ENCODE data around the gene SGSM1.

The SGSM1 gene

GRCh38 chr22:24950272-24950902, 144.4 kb downstream of the SGSM1 start:
- no peak for DNase-seq (ENCODE audit: low read depth in 2 of 2)

DNA sequence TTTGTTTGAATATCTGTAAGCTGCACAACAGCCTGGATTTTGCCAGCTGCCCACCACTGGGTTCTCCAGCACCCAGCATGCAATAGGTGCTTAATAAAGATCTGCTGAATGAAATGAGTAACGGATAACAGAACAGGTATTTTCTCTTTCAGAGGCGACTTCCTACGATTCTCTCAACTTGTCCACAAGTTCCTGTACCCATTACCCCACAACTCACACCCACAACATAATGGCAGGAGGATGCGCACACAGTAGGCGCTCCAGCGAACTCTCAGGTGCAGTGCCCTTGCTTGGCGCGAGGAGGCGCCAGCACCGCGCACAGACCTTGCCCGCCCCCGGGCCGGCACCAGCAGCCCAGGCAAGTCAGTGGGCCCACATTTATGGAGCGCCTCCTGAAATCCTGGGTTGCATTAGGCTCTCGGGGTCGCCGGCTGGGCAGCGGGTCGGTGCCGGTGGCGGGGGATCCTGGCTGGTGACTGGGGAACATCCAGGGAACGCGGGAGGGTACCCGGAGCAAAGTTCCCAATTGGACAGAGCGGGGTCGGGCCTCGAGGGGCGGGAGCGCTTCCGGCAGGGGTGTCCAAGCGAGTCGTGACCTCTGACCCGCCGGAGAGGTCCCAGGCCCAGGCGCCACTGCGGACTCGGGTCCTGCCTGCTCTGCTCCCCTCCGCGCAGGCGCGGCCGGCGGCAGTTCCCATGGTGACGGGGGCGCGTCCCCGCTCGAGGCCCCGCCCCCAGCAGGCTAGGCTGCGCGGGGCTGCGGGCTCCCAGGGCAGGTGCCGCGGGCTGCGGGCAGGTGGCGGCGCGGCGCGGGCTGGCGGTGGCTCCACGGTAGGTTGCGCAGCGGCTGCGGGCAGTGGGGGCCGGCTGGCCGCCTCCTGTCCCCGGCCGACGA, 146.2 kb downstream of the SGSM1 start, which contains the start of gene KIAA1671:
TSS of gene KIAA1671 (plus strand) at position 775 of the 895 bp plus-strand sequence. CDS start 75,284 bp downstream, outside the sequence.
- DNase-seq (ENCODE audit: low read depth in 2 of 2) = peak; percentile 79 to 81

DNA sequence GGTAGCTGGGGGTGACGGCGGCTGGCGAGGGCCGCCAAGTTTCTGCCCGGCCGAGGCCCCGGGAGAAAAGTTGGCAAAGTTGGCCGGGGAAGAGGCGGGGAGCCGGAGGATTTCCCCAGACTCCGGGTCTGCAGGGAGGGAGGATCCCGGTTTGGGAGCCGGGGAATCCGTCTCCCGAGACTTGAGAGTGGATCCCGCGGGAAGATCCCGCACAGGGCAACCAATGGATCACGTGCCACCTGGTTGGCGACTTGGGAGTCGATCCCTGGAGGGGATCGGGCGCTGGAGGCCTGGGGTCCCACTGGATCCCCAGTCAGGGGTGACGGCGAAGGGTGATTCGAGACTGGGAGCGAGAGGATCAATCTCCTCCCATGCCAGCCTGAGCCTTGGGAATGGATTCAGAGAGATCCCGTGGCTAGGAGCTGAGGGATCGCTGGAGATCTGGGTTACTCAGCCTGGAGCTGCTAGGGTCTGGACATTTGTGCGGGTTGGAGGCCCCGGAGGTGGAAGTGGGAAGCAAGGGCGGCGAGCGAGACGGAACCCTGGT, 146.9 kb downstream of the SGSM1 start:
- DNase-seq (ENCODE audit: low read depth in 2 of 2) = no peak

- no peak for DNase-seq (ENCODE audit: low read depth in 2 of 2)
These were observed 147.5 kb downstream of the SGSM1 start for GRCh38 chr22:24953384-24954113.

- no peak for DNase-seq (ENCODE audit: low read depth in 2 of 2)
These were observed 148.1 kb downstream of the SGSM1 start for GRCh38 chr22:24954114-24954463.

- no peak for DNase-seq (ENCODE audit: low read depth in 2 of 2)
These were observed 148.8 kb downstream of the SGSM1 start for GRCh38 chr22:24954856-24955255.

- no peak for DNase-seq (ENCODE audit: low read depth in 2 of 2)
These were observed 151.0 kb downstream of the SGSM1 start for GRCh38 chr22:24957043-24957442.

DNA sequence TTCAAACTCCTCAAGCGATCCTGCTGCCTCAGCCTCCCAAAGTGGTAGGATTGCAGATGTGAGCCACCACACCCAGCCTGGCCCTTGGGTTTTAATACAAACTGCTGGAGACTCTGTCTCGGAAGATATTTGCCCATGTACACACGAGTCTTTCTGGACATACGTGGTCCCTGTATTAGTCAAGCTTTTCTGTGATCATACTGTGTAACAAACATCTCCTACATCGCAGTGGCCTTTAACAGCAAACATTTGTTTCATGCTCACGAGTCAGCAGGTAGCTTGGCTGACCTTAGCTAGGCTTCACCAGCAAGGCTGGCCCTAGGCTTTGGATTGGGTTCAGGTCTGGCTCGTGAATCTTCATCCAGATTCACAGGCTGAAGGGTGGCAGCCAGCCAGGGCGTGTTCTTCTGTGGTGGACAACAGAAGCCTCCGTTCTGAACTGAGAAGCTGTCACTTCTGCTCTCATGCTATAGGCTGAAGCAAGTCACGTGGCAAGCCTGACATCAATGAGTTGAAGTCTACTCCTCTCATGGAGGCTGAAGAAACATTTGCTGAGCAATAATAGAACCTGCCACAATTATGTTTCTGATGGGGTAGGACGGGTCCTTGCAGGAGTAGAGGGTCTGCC, 155.3 kb downstream of the SGSM1 start:
- DNase-seq (ENCODE audit: low read depth in 2 of 2) = no peak

- DNase-seq (ENCODE audit: low read depth in 2 of 2) = no peak
These were observed 156.1 kb downstream of the SGSM1 start for GRCh38 chr22:24962094-24962493.

- DNase-seq (ENCODE audit: low read depth in 2 of 2) = no peak
These were observed 156.8 kb downstream of the SGSM1 start for GRCh38 chr22:24962835-24963234.

GRCh38 chr22:24964441-24964840, 158.4 kb downstream of the SGSM1 start:
- no peak for DNase-seq (ENCODE audit: low read depth in 2 of 2)

DNA sequence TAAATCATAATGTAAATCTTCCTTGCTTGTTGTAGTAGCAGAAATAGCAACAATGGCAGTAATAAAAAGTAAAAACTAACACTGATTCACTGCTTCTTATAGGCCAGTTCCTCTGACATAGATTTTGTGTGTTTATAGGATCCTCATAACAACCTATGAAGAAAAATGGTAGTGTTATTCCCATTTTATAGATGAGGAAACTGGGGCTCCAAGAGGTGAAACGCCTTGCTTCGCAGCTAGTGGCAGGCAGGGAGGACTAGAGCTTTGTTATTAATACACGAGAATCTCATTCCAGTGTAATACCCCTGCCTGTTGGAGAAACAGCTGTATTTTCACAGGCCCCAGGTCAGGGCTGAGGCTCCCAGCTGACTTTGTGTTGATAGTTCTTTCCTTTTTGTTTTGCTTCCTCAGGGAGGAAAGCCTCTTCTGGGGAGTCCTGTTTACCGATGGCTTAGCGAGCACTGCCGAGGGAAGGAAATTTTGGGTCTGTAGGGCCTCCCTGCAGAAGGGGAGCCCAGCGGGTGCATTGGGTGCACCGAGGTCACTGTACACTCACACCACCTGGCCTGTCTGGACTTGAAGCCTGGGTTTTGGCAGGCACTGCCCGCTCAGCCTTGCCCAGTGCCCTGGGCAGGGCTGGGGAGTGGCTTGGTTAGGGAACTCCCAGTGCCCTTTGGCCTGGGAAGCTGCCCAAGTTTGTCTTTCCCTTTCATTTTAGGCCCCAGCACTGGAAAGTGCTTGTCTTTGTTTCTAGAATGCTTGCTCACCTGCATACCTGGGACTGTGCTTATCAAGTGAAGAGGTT, 160.0 kb downstream of the SGSM1 start:
- no peak for DNase-seq (ENCODE audit: low read depth in 2 of 2)

DNA sequence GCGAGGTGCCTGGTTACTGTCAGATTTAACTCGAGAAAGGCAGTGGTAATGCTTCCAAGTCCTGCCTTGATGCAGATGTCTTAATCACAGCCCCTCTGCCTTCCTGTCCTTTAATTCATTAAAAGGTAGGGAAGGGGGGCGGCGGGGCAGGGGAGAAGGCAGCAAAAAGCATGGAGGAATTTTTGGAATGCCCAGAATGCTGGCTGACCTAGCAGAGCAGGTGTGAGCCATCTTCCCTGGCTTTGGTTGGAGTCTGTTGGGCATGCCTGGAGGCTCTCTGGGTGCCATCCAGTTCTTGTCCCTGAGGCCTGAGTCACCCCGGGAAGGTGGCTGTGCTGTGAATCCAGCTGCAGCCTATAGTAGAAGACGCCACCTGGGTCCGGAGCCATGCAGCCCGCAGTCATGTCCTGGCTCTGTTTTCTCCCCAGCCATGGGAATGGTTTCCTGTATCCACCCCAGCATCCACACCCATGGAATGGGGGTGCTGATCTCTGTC, 162.1 kb downstream of the SGSM1 start:
- DNase-seq (ENCODE audit: low read depth in 2 of 2) = no peak

GRCh38 chr22:24969560-24970301, 163.7 kb downstream of the SGSM1 start:
- no peak for DNase-seq (ENCODE audit: low read depth in 2 of 2)

GRCh38 chr22:24972369-24972768, 166.4 kb downstream of the SGSM1 start:
- no peak for DNase-seq (ENCODE audit: low read depth in 2 of 2)

DNA sequence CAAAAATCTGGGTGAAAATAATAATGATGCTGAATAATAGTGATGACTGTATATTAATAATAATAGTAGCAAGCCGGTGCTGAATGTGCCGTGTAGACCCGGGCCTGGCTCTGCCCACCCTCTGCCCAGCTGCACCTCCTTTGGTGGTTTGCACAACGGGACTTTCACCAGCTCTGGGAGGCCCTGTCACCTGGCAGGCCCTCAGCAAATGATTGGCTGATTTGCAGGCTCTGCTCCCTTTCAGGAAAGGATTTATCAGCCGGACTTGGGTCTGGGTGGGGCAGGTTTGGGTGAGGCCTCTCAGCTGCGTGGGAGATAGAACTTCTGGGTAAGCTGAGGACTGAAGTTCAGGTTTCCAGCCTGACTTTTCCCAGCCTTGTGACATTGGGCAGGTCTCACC, 167.9 kb downstream of the SGSM1 start:
- DNase-seq (ENCODE audit: low read depth in 2 of 2) = no peak

DNA sequence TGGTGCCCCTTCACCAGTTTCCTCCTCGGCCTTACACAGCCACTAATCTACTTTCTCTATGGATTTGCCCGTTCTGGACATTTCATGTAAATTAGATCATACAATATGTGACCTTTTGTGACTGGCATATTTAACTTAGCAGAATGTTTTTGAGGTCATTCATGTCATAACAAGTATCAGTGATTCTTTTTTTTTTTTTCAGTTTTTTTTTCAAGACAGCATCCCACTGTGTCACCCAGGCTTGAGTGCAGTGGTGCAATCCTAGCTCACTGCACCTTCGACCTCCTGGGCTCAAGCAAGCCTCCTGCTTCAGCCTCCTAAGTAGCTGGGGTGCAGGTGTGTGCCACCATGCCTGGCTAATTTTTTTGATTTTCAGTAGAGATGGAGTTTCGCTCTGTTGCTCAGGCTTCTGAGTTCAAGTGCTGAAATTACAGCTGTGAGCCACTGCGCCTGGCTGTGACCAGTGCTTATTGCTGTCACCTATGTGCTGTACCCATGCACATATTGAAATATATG, 169.2 kb downstream of the SGSM1 start:
- no peak for DNase-seq (ENCODE audit: low read depth in 2 of 2)

DNA sequence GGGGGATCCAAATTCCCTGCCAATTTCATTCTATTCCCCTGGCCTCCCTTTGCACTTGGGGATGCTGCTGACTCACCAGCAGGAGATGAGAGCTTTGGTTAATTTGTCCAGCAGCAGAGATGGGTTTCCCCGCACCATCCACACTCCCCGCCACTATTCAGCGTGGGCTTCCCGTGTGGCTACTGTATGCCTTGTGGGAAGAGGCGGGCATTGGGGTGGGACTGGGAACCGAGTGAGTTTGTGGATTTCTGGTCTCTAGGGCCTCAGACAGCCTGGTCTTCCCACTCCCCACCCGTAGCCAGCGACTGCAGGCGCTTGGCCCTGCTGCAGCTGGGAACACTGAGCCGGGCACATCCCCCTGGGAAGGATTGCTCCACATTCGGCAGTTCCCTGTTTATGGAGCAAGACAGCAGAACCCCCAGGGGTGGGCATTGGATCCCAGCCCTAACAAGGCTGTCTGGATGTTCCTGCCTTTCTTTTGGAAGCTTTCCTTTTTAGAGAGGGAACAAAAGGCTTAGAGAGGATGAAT, 169.9 kb downstream of the SGSM1 start:
- no peak for DNase-seq (ENCODE audit: low read depth in 2 of 2)

DNA sequence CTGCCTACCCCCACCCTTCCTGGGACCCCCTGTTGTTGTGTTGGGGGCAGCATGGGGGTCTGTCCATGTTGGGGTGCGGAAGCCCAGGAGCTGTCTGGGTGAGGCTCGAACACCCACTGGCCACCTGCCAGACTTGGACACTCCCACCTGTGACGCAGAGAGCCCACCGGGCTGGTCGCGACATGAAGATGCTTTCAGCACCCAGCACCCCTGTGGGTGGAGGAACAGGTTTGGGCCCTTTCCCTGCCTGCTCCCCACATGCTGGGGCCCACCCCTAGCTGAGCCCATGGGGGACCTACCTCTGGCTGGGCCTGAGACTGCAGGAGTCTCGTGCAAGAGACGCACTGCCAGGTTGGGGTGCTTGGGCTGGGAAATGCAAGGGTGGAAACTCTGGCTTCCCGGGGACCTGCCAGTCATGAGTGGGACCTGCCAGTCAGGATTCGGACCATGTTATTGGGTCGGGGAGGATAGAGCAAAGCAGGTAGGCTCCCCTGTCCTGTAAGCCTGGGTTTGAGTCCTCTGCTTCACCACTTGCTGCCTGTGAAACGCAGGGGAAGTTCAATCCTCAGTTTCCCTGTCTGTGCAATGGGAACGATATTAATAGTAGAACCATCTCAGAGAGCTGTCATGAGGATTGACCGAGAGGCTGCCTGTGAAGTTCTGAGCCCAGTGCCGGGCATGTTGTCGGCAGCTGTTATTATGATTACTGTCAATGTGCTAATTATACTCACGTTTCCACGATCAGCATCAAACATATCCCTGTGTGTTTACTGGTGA, 170.6 kb downstream of the SGSM1 start:
- DNase-seq (ENCODE audit: low read depth in 2 of 2) = no peak

All from stimulated activated CD8-positive, alpha-beta memory T cell treated with anti-CD3 and anti-CD28 coated beads, Interleukin-2, amount 100 ng/mL, for 48 hours (primary cell).